K562 (cell line): ENCODE data around the gene ZMIZ1. TPM values are rescaled to one million over a fixed set of nuclear protein-coding genes. Genes with fewer than 3 reads are reported as not detected.

Experiments used
- BMI1 ChIP-seq: fragments of 150-350 bp; IDR thresholded peaks from 2 replicates; pipeline ENCODE4 v1.6.1; 2014; ENCODE audit warnings: low read length
- EWSR1 ChIP-seq: fragments of 450-650 bp; IDR thresholded peaks from 2 replicates; pipeline ENCODE4 v1.6.1; 2018; ENCODE audit warnings: borderline replicate concordance, mild to moderate bottlenecking, low read depth, moderate library complexity; ENCODE audit not compliant: partially characterized antibody
- IFI16 ChIP-seq: fragments of 250-450 bp; sonication (Bioruptor Pico); IDR thresholded peaks from 2 replicates; pipeline ENCODE4 v2.1.2; 2022; ENCODE audit warnings: mild to moderate bottlenecking, inconsistent platforms
- MYNN ChIP-seq, 2 experiments: sonication (generic); formaldehyde crosslinking in 1 of 2; IDR thresholded peaks; 2 replicates each; pipeline versions ENCODE4 v1.5.0 to v1.6.1; 2016 to 2020; ENCODE audit warnings: antibody characterized with exemption in 1 of 2, missing genetic modification reagents in 1 of 2
- RBM39 ChIP-seq: fragments of 200-400 bp; formaldehyde crosslinking; optimal IDR thresholded peaks from 2 replicates; pipeline ENCODE3; 2018; ENCODE audit warnings: low read depth, low read length
- SUPT5H ChIP-seq: fragments of 450-650 bp; IDR thresholded peaks from 2 replicates; pipeline ENCODE4 v1.6.1; 2016
- TBP ChIP-seq: optimal IDR thresholded peaks from 2 replicates; pipeline ENCODE3; 2011; ENCODE audit warnings: low read depth, low read length, improper control_type of control experiment
- TSC22D4 ChIP-seq: fragments of 450-650 bp; IDR thresholded peaks from 2 replicates; pipeline ENCODE4 v1.6.1; 2016; ENCODE audit warnings: missing genetic modification characterization, missing biosample characterization, control low read depth
- ZFP1 ChIP-seq: fragments of 450-650 bp; formaldehyde crosslinking; IDR thresholded peaks from 2 replicates; pipeline ENCODE4 v1.4.0; 2020; ENCODE audit warnings: mild to moderate bottlenecking, mixed read lengths
- ZNF644 ChIP-seq: fragments of 200-800 bp; sonication (Bioruptor generic); IDR thresholded peaks from 2 replicates; pipeline ENCODE4 v1.6.1; 2016; ENCODE audit warnings: low read depth, missing genetic modification characterization, missing compliant biosample characterization
- polyA plus RNA-seq, 8 experiments: library from polyadenylated mRNA; depleted of rRNA in 4 of 8; stranded (reverse) in 5 of 8; unstranded in 3 of 8; fragments of >200 nt; fragmentation: Nextera tagmentation in 2 of 8; fragmentation: Illumina TruSeq in 1 of 8; extraction: Ambion mirVana in 2 of 8; extraction: Trizol in 1 of 8; gene quantifications; 2 replicates each; pipeline versions ENCODE4 v1.2.1 to v1.2.3, GENCODE V29; 2011 to 2014; ENCODE audit warnings: inconsistent platforms in 1 of 8, missing spikeins in 1 of 8
- total RNA-seq, 7 experiments: library from RNA; depleted of rRNA in 6 of 7; stranded (reverse); fragments of >200 nt in 6 of 7; fragmentation: Illumina TruSeq in 2 of 7; extraction: Trizol in 2 of 7; gene quantifications; 2 replicates each; pipeline versions ENCODE4 v1.2.1 to v1.2.3, GENCODE V29; 2011 to 2021; ENCODE audit warnings: low replicate concordance in 1 of 7
- TF ChIP-seq, protein P1 (sequence below): fragments of 250-450 bp; sonication (Bioruptor Pico); IDR thresholded peaks from 2 replicates; pipeline ENCODE4 v1.8.0; 2022; ENCODE audit warnings: inconsistent platforms, mild to moderate bottlenecking, moderate library complexity, borderline replicate concordance
- TF ChIP-seq, protein P2 (sequence below): fragments of 250-450 bp; sonication (Bioruptor Pico); IDR thresholded peaks from 2 replicates; pipeline ENCODE4 v1.4.0; 2020; ENCODE audit warnings: mild to moderate bottlenecking, moderate library complexity
- TF ChIP-seq, protein P3 (sequence below): fragments of 450-650 bp; IDR thresholded peaks from 2 replicates; pipeline ENCODE4 v1.6.1; 2016; ENCODE audit warnings: borderline replicate concordance
- TF ChIP-seq, protein P4 (sequence below): IDR thresholded peaks from 3 replicates; pipeline ENCODE4 v1.6.1; 2011; ENCODE audit warnings: borderline replicate concordance, mild to moderate bottlenecking, moderate library complexity; ENCODE audit not compliant: insufficient read length; ENCODE audit errors: extremely low read depth
- TF ChIP-seq, protein P5 (sequence below): IDR thresholded peaks from 2 replicates; pipeline ENCODE4 v1.6.1; 2014; ENCODE audit warnings: antibody characterized with exemption

ZMIZ1 gene
- total and polyA plus RNA-seq, 9 of the 15 experiments (the other 6 are each of a cell fraction or from before 2014, with no cell fraction given) = 1.0 to 37.3 (median 4.3) TPM

DNA sequence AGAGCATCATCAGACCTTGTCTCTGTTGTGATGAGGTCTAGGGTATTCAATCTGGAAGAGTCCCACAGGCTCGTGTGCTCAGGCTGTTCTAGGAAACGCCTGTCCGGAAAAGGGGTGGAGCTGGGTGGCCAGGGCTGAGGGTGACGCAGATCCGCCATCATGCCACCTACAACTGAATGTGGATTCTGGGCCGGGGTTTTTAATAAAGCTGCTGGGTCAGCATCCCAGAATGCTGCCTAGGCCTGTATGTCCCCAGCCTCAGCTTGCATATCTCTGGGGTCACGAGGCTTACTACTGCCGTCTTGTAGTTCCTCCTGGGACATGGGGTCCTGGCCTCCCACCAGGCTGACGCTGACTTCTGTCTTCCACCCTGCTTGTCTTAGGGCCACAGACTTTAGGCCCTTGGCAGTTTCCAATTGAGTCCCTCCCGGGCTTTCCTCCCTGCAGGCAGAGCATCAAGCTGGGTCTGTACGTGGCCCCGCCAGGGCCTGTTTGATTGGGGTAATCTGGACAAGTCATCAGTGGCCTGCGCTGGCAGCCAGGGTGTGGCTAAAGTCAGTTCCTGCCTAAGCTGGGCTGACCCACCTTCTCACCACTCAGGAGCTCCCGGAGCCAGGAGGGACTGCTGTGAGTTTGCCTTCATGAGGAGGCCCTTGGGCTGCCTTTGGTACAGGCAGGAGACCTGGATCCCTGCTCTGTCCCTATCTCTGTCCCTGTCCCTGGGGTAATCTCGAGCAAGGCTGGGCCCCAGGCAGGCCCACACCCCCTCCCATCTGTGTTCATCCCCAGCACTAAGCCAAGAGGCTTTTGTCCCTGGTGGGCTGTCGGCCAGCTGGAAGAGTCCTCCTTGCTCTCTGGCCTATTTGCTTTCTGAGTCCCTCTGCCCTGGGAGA is 79.9 kb downstream of the ZMIZ1 start (continued):
- TF ChIP-seq, protein P1, sequence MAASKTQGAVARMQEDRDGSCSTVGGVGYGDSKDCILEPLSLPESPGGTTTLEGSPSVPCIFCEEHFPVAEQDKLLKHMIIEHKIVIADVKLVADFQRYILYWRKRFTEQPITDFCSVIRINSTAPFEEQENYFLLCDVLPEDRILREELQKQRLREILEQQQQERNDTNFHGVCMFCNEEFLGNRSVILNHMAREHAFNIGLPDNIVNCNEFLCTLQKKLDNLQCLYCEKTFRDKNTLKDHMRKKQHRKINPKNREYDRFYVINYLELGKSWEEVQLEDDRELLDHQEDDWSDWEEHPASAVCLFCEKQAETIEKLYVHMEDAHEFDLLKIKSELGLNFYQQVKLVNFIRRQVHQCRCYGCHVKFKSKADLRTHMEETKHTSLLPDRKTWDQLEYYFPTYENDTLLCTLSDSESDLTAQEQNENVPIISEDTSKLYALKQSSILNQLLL (CRISPR knock-in tag) = no peak
- TF ChIP-seq, protein P2, sequence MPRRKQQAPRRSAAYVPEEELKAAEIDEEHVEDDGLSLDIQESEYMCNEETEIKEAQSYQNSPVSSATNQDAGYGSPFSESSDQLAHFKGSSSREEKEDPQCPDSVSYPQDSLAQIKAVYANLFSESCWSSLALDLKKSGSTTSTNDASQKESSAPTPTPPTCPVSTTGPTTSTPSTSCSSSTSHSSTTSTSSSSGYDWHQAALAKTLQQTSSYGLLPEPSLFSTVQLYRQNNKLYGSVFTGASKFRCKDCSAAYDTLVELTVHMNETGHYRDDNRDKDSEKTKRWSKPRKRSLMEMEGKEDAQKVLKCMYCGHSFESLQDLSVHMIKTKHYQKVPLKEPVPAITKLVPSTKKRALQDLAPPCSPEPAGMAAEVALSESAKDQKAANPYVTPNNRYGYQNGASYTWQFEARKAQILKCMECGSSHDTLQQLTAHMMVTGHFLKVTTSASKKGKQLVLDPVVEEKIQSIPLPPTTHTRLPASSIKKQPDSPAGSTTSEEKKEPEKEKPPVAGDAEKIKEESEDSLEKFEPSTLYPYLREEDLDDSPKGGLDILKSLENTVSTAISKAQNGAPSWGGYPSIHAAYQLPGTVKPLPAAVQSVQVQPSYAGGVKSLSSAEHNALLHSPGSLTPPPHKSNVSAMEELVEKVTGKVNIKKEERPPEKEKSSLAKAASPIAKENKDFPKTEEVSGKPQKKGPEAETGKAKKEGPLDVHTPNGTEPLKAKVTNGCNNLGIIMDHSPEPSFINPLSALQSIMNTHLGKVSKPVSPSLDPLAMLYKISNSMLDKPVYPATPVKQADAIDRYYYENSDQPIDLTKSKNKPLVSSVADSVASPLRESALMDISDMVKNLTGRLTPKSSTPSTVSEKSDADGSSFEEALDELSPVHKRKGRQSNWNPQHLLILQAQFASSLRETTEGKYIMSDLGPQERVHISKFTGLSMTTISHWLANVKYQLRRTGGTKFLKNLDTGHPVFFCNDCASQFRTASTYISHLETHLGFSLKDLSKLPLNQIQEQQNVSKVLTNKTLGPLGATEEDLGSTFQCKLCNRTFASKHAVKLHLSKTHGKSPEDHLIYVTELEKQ (CRISPR knock-in tag) = no peak
- TF ChIP-seq BMI1 = no peak
- TF ChIP-seq, protein P3, sequence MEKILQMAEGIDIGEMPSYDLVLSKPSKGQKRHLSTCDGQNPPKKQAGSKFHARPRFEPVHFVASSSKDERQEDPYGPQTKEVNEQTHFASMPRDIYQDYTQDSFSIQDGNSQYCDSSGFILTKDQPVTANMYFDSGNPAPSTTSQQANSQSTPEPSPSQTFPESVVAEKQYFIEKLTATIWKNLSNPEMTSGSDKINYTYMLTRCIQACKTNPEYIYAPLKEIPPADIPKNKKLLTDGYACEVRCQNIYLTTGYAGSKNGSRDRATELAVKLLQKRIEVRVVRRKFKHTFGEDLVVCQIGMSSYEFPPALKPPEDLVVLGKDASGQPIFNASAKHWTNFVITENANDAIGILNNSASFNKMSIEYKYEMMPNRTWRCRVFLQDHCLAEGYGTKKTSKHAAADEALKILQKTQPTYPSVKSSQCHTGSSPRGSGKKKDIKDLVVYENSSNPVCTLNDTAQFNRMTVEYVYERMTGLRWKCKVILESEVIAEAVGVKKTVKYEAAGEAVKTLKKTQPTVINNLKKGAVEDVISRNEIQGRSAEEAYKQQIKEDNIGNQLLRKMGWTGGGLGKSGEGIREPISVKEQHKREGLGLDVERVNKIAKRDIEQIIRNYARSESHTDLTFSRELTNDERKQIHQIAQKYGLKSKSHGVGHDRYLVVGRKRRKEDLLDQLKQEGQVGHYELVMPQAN = no peak
- TF ChIP-seq ZNF644 (tag) = no peak
- peak; percentile 67 for TF ChIP-seq SUPT5H
- TF ChIP-seq ZFP1 (CRISPR knock-in tag) = 0 out of 2 replicates have a peak, but pooled peaks have one; percentile 27
- no peak for TF ChIP-seq IFI16 (CRISPR knock-in tag)
- peak; percentile 77 for TF ChIP-seq TBP
- peak; percentile 19 for TF ChIP-seq RBM39
- TF ChIP-seq, protein P4, sequence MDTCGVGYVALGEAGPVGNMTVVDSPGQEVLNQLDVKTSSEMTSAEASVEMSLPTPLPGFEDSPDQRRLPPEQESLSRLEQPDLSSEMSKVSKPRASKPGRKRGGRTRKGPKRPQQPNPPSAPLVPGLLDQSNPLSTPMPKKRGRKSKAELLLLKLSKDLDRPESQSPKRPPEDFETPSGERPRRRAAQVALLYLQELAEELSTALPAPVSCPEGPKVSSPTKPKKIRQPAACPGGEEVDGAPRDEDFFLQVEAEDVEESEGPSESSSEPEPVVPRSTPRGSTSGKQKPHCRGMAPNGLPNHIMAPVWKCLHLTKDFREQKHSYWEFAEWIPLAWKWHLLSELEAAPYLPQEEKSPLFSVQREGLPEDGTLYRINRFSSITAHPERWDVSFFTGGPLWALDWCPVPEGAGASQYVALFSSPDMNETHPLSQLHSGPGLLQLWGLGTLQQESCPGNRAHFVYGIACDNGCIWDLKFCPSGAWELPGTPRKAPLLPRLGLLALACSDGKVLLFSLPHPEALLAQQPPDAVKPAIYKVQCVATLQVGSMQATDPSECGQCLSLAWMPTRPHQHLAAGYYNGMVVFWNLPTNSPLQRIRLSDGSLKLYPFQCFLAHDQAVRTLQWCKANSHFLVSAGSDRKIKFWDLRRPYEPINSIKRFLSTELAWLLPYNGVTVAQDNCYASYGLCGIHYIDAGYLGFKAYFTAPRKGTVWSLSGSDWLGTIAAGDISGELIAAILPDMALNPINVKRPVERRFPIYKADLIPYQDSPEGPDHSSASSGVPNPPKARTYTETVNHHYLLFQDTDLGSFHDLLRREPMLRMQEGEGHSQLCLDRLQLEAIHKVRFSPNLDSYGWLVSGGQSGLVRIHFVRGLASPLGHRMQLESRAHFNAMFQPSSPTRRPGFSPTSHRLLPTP = no peak
- no peak for TF ChIP-seq EWSR1
- TF ChIP-seq MYNN (IDR thresholded peaks at IDR 0.05) = peak; percentile 88
- no peak for TF ChIP-seq MYNN (CRISPR knock-in tag; IDR thresholded peaks at IDR 0.05)
- TF ChIP-seq, protein P5, sequence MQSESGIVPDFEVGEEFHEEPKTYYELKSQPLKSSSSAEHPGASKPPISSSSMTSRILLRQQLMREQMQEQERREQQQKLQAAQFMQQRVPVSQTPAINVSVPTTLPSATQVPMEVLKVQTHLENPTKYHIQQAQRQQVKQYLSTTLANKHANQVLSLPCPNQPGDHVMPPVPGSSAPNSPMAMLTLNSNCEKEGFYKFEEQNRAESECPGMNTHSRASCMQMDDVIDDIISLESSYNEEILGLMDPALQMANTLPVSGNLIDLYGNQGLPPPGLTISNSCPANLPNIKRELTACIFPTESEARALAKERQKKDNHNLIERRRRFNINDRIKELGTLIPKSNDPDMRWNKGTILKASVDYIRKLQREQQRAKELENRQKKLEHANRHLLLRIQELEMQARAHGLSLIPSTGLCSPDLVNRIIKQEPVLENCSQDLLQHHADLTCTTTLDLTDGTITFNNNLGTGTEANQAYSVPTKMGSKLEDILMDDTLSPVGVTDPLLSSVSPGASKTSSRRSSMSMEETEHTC = no peak
- TF ChIP-seq TSC22D4 (tag) = no peak
